Measurements from ENCODE around the gene GALNT1. TPM values are rescaled to one million over a fixed set of nuclear protein-coding genes. Genes with fewer than 3 reads are reported as not detected.

GALNT1 gene
- total RNA-seq, 1 experiment from 2014 or later = 80.1 TPM

DNA sequence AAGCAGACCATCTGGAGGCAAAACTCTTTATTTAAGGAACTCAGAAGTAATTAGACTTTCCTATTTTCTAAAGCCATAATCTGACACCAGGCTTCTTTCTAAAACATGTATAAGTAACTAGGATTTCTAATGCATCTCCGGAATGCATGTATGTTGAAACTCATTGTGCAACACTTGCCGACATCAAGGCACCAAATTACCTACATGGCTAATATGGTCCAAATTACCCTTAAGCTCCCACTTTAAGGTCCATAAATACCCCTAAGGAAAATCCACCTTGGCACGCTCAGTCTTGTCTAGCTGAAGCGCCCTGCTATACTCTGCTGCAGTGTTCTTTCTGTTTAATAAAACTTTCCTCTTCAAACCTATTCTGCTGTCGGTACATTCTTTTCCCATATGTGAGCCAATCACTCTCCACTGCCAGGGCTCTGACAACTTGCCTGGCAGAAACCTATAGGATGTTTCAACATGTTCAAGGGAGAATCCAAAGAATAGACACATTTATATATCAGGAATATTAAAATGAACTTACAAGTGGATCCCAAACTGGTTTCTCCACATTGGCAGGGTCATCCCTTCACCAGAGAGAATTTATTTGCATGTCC, 171.9 kb downstream of the GALNT1 start (continued):
- no peak for TF ChIP-seq HMGXB4 (CRISPR knock-in tag; IDR thresholded peaks at IDR 0.05)

DNA sequence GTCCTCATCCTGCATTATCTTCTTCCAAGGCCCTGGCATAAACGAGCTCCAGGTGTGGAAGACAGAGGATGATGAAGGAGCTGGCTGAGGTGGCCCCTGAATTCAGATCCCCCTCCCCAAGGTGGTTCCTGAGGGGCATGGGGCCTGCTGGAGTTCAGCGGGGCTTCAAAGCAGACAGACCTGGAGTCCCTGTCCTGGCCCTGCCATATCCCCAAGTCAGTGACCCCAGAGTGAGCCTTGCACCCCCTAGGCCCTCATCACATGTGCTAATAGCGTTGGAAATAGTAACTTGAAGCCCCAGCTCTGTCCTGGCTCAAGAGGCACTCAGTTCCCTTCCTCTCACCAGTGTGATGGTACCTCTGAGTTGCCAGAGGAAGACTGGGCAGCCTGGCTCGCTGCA, 172.9 kb downstream of the GALNT1 start:
- ChIA-PET POLR2A (no interaction called here), CTCF (interaction anchor here (1.0 to 2.8 kb wide), 2 partner anchors 196 to 368 kb away, joined by 3 to 11 read pairs; no protein-coding TSS in a partner anchor)
- TF ChIP-seq, protein P1, sequence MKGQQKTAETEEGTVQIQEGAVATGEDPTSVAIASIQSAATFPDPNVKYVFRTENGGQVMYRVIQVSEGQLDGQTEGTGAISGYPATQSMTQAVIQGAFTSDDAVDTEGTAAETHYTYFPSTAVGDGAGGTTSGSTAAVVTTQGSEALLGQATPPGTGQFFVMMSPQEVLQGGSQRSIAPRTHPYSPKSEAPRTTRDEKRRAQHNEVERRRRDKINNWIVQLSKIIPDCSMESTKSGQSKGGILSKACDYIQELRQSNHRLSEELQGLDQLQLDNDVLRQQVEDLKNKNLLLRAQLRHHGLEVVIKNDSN (CRISPR knock-in tag; IDR thresholded peaks at IDR 0.05) = no peak
- TF ChIP-seq ZNF317 (CRISPR knock-in tag; IDR thresholded peaks at IDR 0.05; ENCODE audit: borderline replicate concordance, low read depth) = no peak
- no peak for TF ChIP-seq TP53 (CRISPR knock-in tag; IDR thresholded peaks at IDR 0.05)
- Mint-ChIP-seq H3K27ac (no peak overlapping the region), H3K4me1 (peaks cover 31% of the 10 kb centered on the region), H3K9me3 (peaks cover 36% of the 10 kb centered on the region), H3K27me3 (ENCODE audit: low read depth) (no peaks in the 10 kb centered on the region), H3K36me3 (peaks cover 30% of the 10 kb centered on the region), H3K4me3 (no peak overlapping the region)
- no peak for DNase-seq (ENCODE audit: low spot score)
- ATAC-seq = no peak

- no peak overlapping the region for H3K27ac Mint-ChIP-seq
- ATAC-seq = no peak
- no peak overlapping the region for H3K4me3 Mint-ChIP-seq
- peaks cover 31% of the 10 kb centered on the region for H3K4me1 Mint-ChIP-seq
- ChIA-PET POLR2A (no interaction called here), CTCF (interaction anchor here (1.4 to 2.8 kb wide), 4 partner anchors 21 to 369 kb away, joined by 5 to 28 read pairs (median 12); no protein-coding TSS in a partner anchor)
- DNase-seq (ENCODE audit: low spot score) = no peak
- H3K27me3 Mint-ChIP-seq (ENCODE audit: low read depth) = no peaks in the 10 kb centered on the region
- H3K36me3 Mint-ChIP-seq = peaks cover 40% of the 10 kb centered on the region
- H3K9me3 Mint-ChIP-seq = peaks cover 45% of the 10 kb centered on the region
- TF ChIP-seq ATF1 (CRISPR knock-in tag; IDR thresholded peaks at IDR 0.05) = no peak
- no peak for TF ChIP-seq TEAD4 (CRISPR knock-in tag; IDR thresholded peaks at IDR 0.05)
- no peak for TF ChIP-seq HMGA2 (CRISPR knock-in tag; IDR thresholded peaks at IDR 0.05)
- TF ChIP-seq JAZF1 (CRISPR knock-in tag; IDR thresholded peaks at IDR 0.05) = no peak
- TF ChIP-seq SP1 (CRISPR knock-in tag; conservative IDR thresholded peaks at IDR 0.05) = no peak
- no peak for TF ChIP-seq STAT6 (CRISPR knock-in tag; conservative IDR thresholded peaks at IDR 0.05; ENCODE audit: low read depth)
- no peak for TF ChIP-seq ZNF281 (CRISPR knock-in tag; IDR thresholded peaks at IDR 0.05)
- TF ChIP-seq ZNF121 (CRISPR knock-in tag; IDR thresholded peaks at IDR 0.05) = no peak
- TF ChIP-seq CREM (CRISPR knock-in tag; IDR thresholded peaks at IDR 0.05) = no peak
- no peak for TF ChIP-seq ZNF232 (CRISPR knock-in tag; IDR thresholded peaks at IDR 0.05)
- TF ChIP-seq ZNF396 (CRISPR knock-in tag; IDR thresholded peaks at IDR 0.05; ENCODE audit: borderline replicate concordance) = no peak
- TF ChIP-seq E2F5 (CRISPR knock-in tag; IDR thresholded peaks at IDR 0.05) = no peak
- TF ChIP-seq MAX (CRISPR knock-in tag; IDR thresholded peaks at IDR 0.05) = no peak
- no peak for TF ChIP-seq ATF3 (CRISPR knock-in tag; conservative IDR thresholded peaks at IDR 0.05)
- no peak for TF ChIP-seq ESRRA (CRISPR knock-in tag; IDR thresholded peaks at IDR 0.05; ENCODE audit: borderline replicate concordance)
- no peak for TF ChIP-seq ZNF138 (CRISPR knock-in tag; conservative IDR thresholded peaks at IDR 0.05)
- no peak for TF ChIP-seq ETV6 (CRISPR knock-in tag; IDR thresholded peaks at IDR 0.05)
- TF ChIP-seq KAT7 (CRISPR knock-in tag; IDR thresholded peaks at IDR 0.05; ENCODE audit: borderline replicate concordance) = no peak
- TF ChIP-seq, protein P2, sequence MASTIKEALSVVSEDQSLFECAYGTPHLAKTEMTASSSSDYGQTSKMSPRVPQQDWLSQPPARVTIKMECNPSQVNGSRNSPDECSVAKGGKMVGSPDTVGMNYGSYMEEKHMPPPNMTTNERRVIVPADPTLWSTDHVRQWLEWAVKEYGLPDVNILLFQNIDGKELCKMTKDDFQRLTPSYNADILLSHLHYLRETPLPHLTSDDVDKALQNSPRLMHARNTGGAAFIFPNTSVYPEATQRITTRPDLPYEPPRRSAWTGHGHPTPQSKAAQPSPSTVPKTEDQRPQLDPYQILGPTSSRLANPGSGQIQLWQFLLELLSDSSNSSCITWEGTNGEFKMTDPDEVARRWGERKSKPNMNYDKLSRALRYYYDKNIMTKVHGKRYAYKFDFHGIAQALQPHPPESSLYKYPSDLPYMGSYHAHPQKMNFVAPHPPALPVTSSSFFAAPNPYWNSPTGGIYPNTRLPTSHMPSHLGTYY (CRISPR knock-in tag; IDR thresholded peaks at IDR 0.05) = no peak
Observed at GRCh38 chr18:35755369-35755768, 173.8 kb downstream of the GALNT1 start.

All from WTC11 (cell line).